Glutamatergic neuron (in vitro differentiated cells): ENCODE measurements around the gene PARVB. TPM values are rescaled to one million over a fixed set of nuclear protein-coding genes. Genes with fewer than 3 reads are reported as not detected.

Experiments used
- DNase-seq: peaks from one replicate; pipeline ENCODE4 v3.0.0; 2022
- H3K27ac Mint-ChIP-seq: one replicate; pipeline ENCODE4 v1.8.0; 2020; ENCODE audit warnings: mild to moderate bottlenecking, mixed read lengths, inconsistent platforms; ENCODE audit not compliant: unreplicated experiment
- H3K27me3 Mint-ChIP-seq: one replicate; pipeline ENCODE4 v1.8.0; 2020; ENCODE audit warnings: mild to moderate bottlenecking, moderate library complexity, mixed read lengths, inconsistent platforms; ENCODE audit not compliant: unreplicated experiment
- H3K36me3 Mint-ChIP-seq: one replicate; pipeline ENCODE4 v1.8.0; 2020; ENCODE audit warnings: mild to moderate bottlenecking, mixed read lengths, inconsistent platforms; ENCODE audit not compliant: unreplicated experiment
- H3K4me1 Mint-ChIP-seq: one replicate; pipeline ENCODE4 v1.8.0; 2020; ENCODE audit warnings: mild to moderate bottlenecking, low read depth, mixed read lengths, inconsistent platforms; ENCODE audit not compliant: unreplicated experiment
- H3K4me3 Mint-ChIP-seq: one replicate; pipeline ENCODE4 v1.8.0; 2020; ENCODE audit warnings: mild to moderate bottlenecking, mixed read lengths, inconsistent platforms; ENCODE audit not compliant: unreplicated experiment
- H3K9me3 Mint-ChIP-seq: one replicate; pipeline ENCODE4 v1.8.0; 2020; ENCODE audit warnings: mild to moderate bottlenecking, moderate library complexity, mixed read lengths, inconsistent platforms; ENCODE audit not compliant: unreplicated experiment
- total RNA-seq: library from RNA; stranded (reverse); fragmentation: NEBNext Ultra II Directional; extraction: Animal tissue kit (Norgen Biotek cat#: 25700); gene quantifications from one replicate; pipeline ENCODE4 v1.2.1, GENCODE V29; 2021; ENCODE audit not compliant: unreplicated experiment
- TF ChIP-seq, protein P1 (sequence below): fragments of 200-600 bp; sonication (generic); IDR thresholded peaks from one replicate; pipeline ENCODE4 v1.5.0; 2021; ENCODE audit not compliant: partially characterized antibody, unreplicated experiment

PARVB gene
- total RNA-seq, 1 donor from 2014 or later, result 7.7 TPM

DNA sequence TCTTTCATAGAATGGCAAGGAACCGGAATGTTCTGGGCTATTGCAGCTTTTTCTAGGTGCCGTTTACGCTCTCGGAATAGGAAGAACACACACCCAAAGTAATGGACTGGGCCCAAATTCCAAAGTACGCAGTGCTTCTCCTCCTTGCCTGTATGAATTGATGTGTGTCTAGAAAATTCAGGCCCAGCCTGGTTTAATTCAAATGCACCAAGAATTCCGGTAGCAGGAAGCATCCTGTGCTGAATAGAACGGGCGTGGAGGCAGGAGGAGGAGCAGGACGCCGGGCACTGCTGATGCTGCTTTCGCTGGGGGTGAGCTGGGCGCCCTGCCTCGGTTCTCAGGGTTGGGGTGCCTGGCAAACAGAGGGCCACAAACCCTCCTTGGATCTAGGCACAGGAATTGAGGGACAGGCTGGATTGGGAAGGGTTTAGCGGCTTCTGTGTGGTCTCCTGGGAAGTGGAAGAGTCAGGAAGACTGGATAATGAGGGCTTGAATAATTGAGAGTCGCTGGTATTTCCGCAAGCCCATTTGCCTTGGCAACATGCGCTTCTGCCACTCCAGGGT, 2.0 kb downstream of the PARVB start:
- Mint-ChIP-seq H3K36me3 (no peaks in the 10 kb centered on the region), H3K9me3 (peaks cover 6% of the 10 kb centered on the region), H3K4me3 (no peak overlapping the region), H3K4me1 (peaks cover 2% of the 10 kb centered on the region), H3K27me3 (peaks cover 4% of the 10 kb centered on the region), H3K27ac (no peak overlapping the region)
- TF ChIP-seq, protein P1, sequence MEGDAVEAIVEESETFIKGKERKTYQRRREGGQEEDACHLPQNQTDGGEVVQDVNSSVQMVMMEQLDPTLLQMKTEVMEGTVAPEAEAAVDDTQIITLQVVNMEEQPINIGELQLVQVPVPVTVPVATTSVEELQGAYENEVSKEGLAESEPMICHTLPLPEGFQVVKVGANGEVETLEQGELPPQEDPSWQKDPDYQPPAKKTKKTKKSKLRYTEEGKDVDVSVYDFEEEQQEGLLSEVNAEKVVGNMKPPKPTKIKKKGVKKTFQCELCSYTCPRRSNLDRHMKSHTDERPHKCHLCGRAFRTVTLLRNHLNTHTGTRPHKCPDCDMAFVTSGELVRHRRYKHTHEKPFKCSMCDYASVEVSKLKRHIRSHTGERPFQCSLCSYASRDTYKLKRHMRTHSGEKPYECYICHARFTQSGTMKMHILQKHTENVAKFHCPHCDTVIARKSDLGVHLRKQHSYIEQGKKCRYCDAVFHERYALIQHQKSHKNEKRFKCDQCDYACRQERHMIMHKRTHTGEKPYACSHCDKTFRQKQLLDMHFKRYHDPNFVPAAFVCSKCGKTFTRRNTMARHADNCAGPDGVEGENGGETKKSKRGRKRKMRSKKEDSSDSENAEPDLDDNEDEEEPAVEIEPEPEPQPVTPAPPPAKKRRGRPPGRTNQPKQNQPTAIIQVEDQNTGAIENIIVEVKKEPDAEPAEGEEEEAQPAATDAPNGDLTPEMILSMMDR, result no peak
- DNase-seq, result no peak

DNA sequence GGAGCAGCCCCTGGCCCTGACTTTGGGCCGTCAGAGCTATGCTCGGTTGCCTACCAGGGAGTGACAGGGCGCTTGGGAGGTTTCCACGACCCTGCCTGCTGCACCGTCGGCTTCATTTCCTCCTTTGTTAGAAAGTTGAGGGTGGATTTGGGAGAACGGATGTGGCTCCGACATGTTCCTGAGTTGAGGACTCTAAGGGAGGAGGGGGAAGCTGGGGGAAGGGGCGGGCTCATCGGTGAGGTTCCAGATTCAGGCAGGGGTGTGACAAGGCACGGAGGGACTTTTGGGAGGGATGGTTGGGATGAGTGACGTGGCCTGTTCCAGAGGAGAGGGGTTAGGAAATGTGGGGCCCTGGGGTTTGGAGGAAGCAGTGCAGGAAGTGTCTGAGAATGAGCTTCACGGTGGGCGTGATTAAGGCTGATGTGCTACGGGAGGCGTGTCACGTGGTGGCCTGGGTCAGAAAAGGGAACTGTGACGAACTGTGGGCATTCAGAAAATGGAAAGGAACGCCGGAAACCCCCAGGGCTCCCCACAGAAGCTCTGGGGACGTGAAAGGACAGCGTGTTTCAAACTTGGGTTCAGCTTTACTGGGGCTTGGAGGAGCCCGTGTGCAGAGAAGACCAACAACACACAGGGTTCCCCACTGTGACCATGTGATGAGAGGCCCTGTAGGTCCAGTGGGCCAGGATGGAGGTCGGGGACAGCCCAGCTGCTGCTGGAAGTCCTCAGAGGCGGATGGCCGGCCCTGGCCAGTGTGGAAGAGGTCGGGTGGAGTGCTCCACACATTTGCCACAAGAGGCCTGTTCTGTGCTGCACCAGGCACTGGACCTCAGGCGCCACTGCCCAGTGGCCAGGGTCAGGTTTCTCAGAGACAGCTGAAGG, 2.8 kb downstream of the PARVB start:
- no peaks in the 10 kb centered on the region for H3K36me3 Mint-ChIP-seq
- H3K4me1 Mint-ChIP-seq, result peaks cover 6% of the 10 kb centered on the region
- H3K27me3 Mint-ChIP-seq, result peaks cover 4% of the 10 kb centered on the region
- TF ChIP-seq, protein P1, result no peak
- H3K9me3 Mint-ChIP-seq, result peaks cover 5% of the 10 kb centered on the region
- DNase-seq, result no peak
- no peak overlapping the region for H3K27ac Mint-ChIP-seq
- H3K4me3 Mint-ChIP-seq, result no peak overlapping the region

DNA sequence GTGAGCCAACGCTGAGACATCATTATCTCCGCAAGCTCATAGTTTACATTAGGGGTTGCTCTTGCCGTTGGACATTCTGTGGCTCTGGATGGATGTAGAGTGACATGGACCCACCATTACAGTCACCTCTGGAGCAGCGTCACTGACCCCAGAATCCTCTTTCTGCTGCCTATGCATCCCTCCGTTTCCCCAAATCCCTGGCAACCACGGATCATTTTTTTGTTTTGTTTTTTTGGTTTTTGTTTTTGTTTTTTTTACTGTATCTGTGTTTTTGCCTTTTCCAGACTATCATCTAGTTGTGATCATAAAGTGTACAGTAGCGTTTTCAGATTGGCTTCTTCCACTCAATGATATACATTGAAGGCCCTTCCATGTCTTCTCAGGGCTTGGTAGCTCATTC, 4.0 kb downstream of the PARVB start:
- no peak for DNase-seq
- TF ChIP-seq, protein P1, result no peak
- peaks cover 3% of the 10 kb centered on the region for H3K9me3 Mint-ChIP-seq
- H3K4me3 Mint-ChIP-seq, result no peak overlapping the region
- H3K27ac Mint-ChIP-seq, result no peak overlapping the region
- H3K27me3 Mint-ChIP-seq, result peaks cover 4% of the 10 kb centered on the region
- peaks cover 12% of the 10 kb centered on the region for H3K4me1 Mint-ChIP-seq
- no peaks in the 10 kb centered on the region for H3K36me3 Mint-ChIP-seq

DNA sequence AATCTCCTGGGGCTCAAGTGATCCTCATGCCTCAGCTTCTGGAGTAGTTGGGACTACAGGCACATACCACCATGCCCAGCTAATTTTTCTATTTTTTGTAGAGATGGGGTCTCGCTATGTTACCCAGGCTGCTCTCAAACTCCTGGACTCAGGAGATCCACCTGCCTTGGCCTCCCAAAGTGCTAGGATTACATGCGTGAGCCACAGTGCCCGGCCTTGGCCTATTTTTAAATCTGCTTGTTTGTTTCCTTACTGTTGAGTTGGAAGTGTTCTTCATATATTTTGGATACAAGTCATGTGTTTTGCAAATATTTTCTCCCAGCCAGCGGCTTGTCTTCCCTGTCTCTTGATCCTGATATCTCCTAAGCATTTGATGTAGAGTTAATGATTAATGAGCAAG, 5.0 kb downstream of the PARVB start:
- no peak overlapping the region for H3K4me3 Mint-ChIP-seq
- TF ChIP-seq, protein P1, result no peak
- H3K36me3 Mint-ChIP-seq, result no peaks in the 10 kb centered on the region
- peaks cover 3% of the 10 kb centered on the region for H3K9me3 Mint-ChIP-seq
- DNase-seq, result no peak
- peaks cover 18% of the 10 kb centered on the region for H3K4me1 Mint-ChIP-seq
- H3K27me3 Mint-ChIP-seq, result no peaks in the 10 kb centered on the region
- no peak overlapping the region for H3K27ac Mint-ChIP-seq
